Panc1 (cell line): Measurements from ENCODE around the gene MCTP1. TPM values are rescaled to one million over a fixed set of nuclear protein-coding genes. Genes with fewer than 3 reads are reported as not detected.

Experiments used
- ATAC-seq: fragments of 200-7000 bp; cut with Tn5 transposase; 2 replicates; pipeline ENCODE4 v1.9.1; 2020; ENCODE audit warnings: mild to moderate bottlenecking, moderate library complexity
- BruUV-seq: library from RNA; stranded (reverse); fragments of 400-500 nt; replicated peaks from 2 replicates; lab custom pipeline; 2021; lab: Mats Ljungman, UMichigan
- CTCF ChIA-PET: fragments of 300-600 bp; sonication (Branson Sonifier 250); formaldehyde crosslinking; loops from one replicate; lab custom pipeline; 2022; ENCODE audit warnings: antibody characterized with exemption; lab: Charles Lee
- POLR2A ChIA-PET: fragments of 300-600 bp; sonication (Branson Sonifier 250); formaldehyde crosslinking; loops from one replicate; lab custom pipeline; 2022; ENCODE audit warnings: antibody characterized with exemption; lab: Charles Lee
- DNase-seq: peaks from one replicate; pipeline ENCODE4 v3.0.0-alpha.2; 2010; ENCODE audit warnings: low read depth, low spot score
- H3K27ac ChIP-seq: 2 replicates; pipeline ENCODE4 v1.5.1; 2011; ENCODE audit warnings: mild to moderate bottlenecking, low read length, inconsistent platforms
- H3K27me3 ChIP-seq: fragments of 200-500 bp; sonication (Bioruptor generic); 2 replicates; pipeline ENCODE4 v1.6.0; 2014; ENCODE audit warnings: low read length, inconsistent platforms; ENCODE audit not compliant: control insufficient read depth, insufficient read depth
- H3K36me3 ChIP-seq: fragments of 200-500 bp; sonication (Bioruptor generic); 2 replicates; pipeline ENCODE4 v1.5.1; 2014; ENCODE audit warnings: inconsistent platforms, mild to moderate bottlenecking, low read length, moderate library complexity; ENCODE audit not compliant: control insufficient read depth, insufficient read depth
- H3K4me1 ChIP-seq: 2 replicates; pipeline ENCODE4 v1.5.1; 2011; ENCODE audit warnings: inconsistent platforms, mild to moderate bottlenecking, low read length, moderate library complexity; ENCODE audit not compliant: control insufficient read depth, insufficient read depth
- H3K4me3 ChIP-seq, 2 experiments: 2 replicates each; pipeline ENCODE4 v1.5.1; 2011 to 2012; ENCODE audit warnings: low read depth in 2 of 2, low read length in 2 of 2, mild to moderate bottlenecking in 2 of 2, inconsistent platforms in 1 of 2, moderate library complexity in 1 of 2
- H3K9me3 ChIP-seq: fragments of 200-500 bp; sonication (Bioruptor generic); 2 replicates; pipeline ENCODE4 v1.5.1; 2014; ENCODE audit warnings: low read depth, mild to moderate bottlenecking, inconsistent platforms, low read length, moderate library complexity; ENCODE audit not compliant: control insufficient read depth, insufficient read depth
- CTCF ChIP-seq: fragments of 450-650 bp; IDR thresholded peaks from 2 replicates; pipeline ENCODE4 v1.5.1; 2017; ENCODE audit warnings: mild to moderate bottlenecking
- POLR2AphosphoS5 ChIP-seq: IDR thresholded peaks from 2 replicates; pipeline ENCODE4 v1.6.1; 2012; ENCODE audit warnings: mild to moderate bottlenecking, low read depth, low read length, moderate library complexity
- REST ChIP-seq, 2 experiments: IDR thresholded peaks; 2 replicates each; pipeline ENCODE4 v1.6.1; 2011 to 2012; ENCODE audit warnings: low read depth in 2 of 2, control low read depth in 1 of 2, low read length in 1 of 2, mild to moderate bottlenecking in 1 of 2, moderate library complexity in 1 of 2; ENCODE audit not compliant: insufficient read depth in 1 of 2
- SIN3A ChIP-seq: IDR thresholded peaks from 2 replicates; pipeline ENCODE4 v1.6.1; 2012; ENCODE audit warnings: low read depth, mild to moderate bottlenecking, low read length, moderate library complexity, borderline replicate concordance; ENCODE audit not compliant: insufficient read depth
- in situ Hi-C: cut with HindIII; loops from 2 replicates; pipeline ENCODE4 v1.10.0; 2016; ENCODE audit warnings: low sequenced_read_pairs, low pct_unique_long_range_greater_than_20kb
- intact Hi-C: fragments of 100-400 bp; cut with micrococcal nuclease; formaldehyde crosslinking; loops from one replicate; pipeline ENCODE4 v1.10.0; 2022; ENCODE audit not compliant: unreplicated experiment
- total RNA-seq: library from RNA; stranded (reverse); gene quantifications from one replicate; pipeline ENCODE4 v1.2.1, GENCODE V29; 2021; ENCODE audit not compliant: unreplicated experiment

The MCTP1 gene
- total RNA-seq, 1 experiment from 2014 or later, result 39.8 TPM

GRCh38 chr5:95317687-95318086, 32.8 kb upstream of the MCTP1 start:
- Histone ChIP-seq H3K9me3 (no peaks in the 10 kb centered on the region), H3K27ac (no peak overlapping the region), H3K36me3 (no peaks in the 10 kb centered on the region), H3K4me1 (no peaks in the 10 kb centered on the region), H3K27me3 (peaks cover 7% of the 10 kb centered on the region), H3K4me3 (no peak overlapping the region)
- TF ChIP-seq SIN3A (no peak), REST (IDR thresholded peaks at IDR 0.05; ENCODE audit: insufficient read depth in 1 of 2, low read depth in 2 of 2, low read length in 1 of 2) (no peak), CTCF (no peak)
- ChIA-PET POLR2A (no interaction called here), CTCF (no interaction called here)
- in situ Hi-C loops (no loop called here), intact Hi-C loops (no loop called here)
- no TSS peak for BruUV-seq
- DNase-seq (no peak), ATAC-seq (no peak)

GRCh38 chr5:95317085-95317484, 32.2 kb upstream of the MCTP1 start:
- H3K4me1 ChIP-seq, result no peaks in the 10 kb centered on the region
- no TSS peak for BruUV-seq
- H3K27me3 ChIP-seq, result peaks cover 7% of the 10 kb centered on the region
- H3K9me3 ChIP-seq, result no peaks in the 10 kb centered on the region
- TF ChIP-seq SIN3A, result no peak
- peak; percentile 31 for TF ChIP-seq CTCF
- TF ChIP-seq POLR2AphosphoS5, result no peak
- no peak for TF ChIP-seq REST (IDR thresholded peaks at IDR 0.05; ENCODE audit: insufficient read depth in 1 of 2, low read depth in 2 of 2, low read length in 1 of 2)
- ATAC-seq, result no peak
- ChIA-PET POLR2A (no interaction called here), CTCF (no interaction called here)
- in situ Hi-C loops (no loop called here), intact Hi-C loops (no loop called here)
- no peak overlapping the region for H3K4me3 ChIP-seq
- H3K36me3 ChIP-seq, result no peaks in the 10 kb centered on the region
- DNase-seq, result no peak
- no peak overlapping the region for H3K27ac ChIP-seq
